Measurements from ENCODE around the gene GPR31. TPM values are rescaled to one million over a fixed set of nuclear protein-coding genes. Genes with fewer than 3 reads are reported as not detected.

Gene GPR31
- total RNA-seq, 1 experiment from 2014 or later: not detected

- H4K20me1 ChIP-seq (ENCODE audit: insufficient read depth): no peaks in the 10 kb centered on the region
- no TSS peak for BruUV-seq (replicated peaks)
- no peak overlapping the region for H3K27ac ChIP-seq
- no peaks in the 10 kb centered on the region for H3K79me2 ChIP-seq (ENCODE audit: low read depth)
- POLR2A ChIA-PET (ENCODE audit: unreplicated experiment): no interaction called here
- no peak for DNase-seq
- H3K27me3 ChIP-seq (ENCODE audit: insufficient read depth, low read depth): peaks cover 92% of the 10 kb centered on the region
- TF ChIP-seq CTCF (conservative IDR thresholded peaks at IDR 0.05): no peak
- TF ChIP-seq EZH2 (IDR thresholded peaks at IDR 0.05; ENCODE audit: low read depth): no peak
- intact Hi-C loops (cut with micrococcal nuclease; ENCODE audit: unreplicated experiment): no loop called here
- H3F3A ChIP-seq (ENCODE audit: insufficient read depth, low read depth): no peaks in the 10 kb centered on the region
- H3K4me3 ChIP-seq: no peak overlapping the region
- H3K4me2 ChIP-seq: no peak overlapping the region
- H3K9me2 ChIP-seq (ENCODE audit: insufficient read depth): no peaks in the 10 kb centered on the region
- H3K9me3 ChIP-seq (ENCODE audit: insufficient read depth, low read depth): no peaks in the 10 kb centered on the region; the same call in 1 of the 2 replicates
- no peaks in the 10 kb centered on the region for H3K36me3 ChIP-seq (ENCODE audit: low read depth)
- H3K4me1 ChIP-seq (replicated peaks; ENCODE audit: insufficient read depth): no peaks in the 10 kb centered on the region
- no peak overlapping the region for H2AFZ ChIP-seq
- CTCF ChIA-PET: no interaction called here
Measured at GRCh38 chr6:167134448-167135328, 23.1 kb downstream of the GPR31 start.

- Histone ChIP-seq H3K9me3 (ENCODE audit: insufficient read depth, low read depth) (no peaks in the 10 kb centered on the region), H3K4me3 (no peak overlapping the region), H3K27ac (no peak overlapping the region), H2AFZ (no peak overlapping the region), H3K4me1 (replicated peaks; ENCODE audit: insufficient read depth) (no peaks in the 10 kb centered on the region), H3K4me2 (no peak overlapping the region), H3K9me2 (ENCODE audit: insufficient read depth) (no peaks in the 10 kb centered on the region), H3K27me3 (ENCODE audit: insufficient read depth, low read depth) (peaks cover 80% of the 10 kb centered on the region), H3F3A (ENCODE audit: insufficient read depth, low read depth) (no peaks in the 10 kb centered on the region), H4K20me1 (ENCODE audit: insufficient read depth) (no peaks in the 10 kb centered on the region), H3K79me2 (ENCODE audit: low read depth) (no peaks in the 10 kb centered on the region), H3K36me3 (ENCODE audit: low read depth) (no peaks in the 10 kb centered on the region)
- CTCF ChIA-PET: no interaction called here
- TF ChIP-seq EZH2 (IDR thresholded peaks at IDR 0.05; ENCODE audit: low read depth): no peak
- no peak for TF ChIP-seq CTCF (conservative IDR thresholded peaks at IDR 0.05)
- intact Hi-C loops (cut with micrococcal nuclease; ENCODE audit: unreplicated experiment): no loop called here
- no TSS peak for BruUV-seq (replicated peaks)
- POLR2A ChIA-PET (ENCODE audit: unreplicated experiment): no interaction called here
- DNase-seq: no peak
Measured at GRCh38 chr6:167130712-167131684, 26.8 kb downstream of the GPR31 start.

- BruUV-seq (replicated peaks): no TSS peak
- CTCF ChIA-PET: no interaction called here
- DNase-seq: no peak
- no peaks in the 10 kb centered on the region for H3K9me3 ChIP-seq (ENCODE audit: insufficient read depth, low read depth)
- H3K9me2 ChIP-seq (ENCODE audit: insufficient read depth): no peaks in the 10 kb centered on the region
- peaks cover 80% of the 10 kb centered on the region for H3K27me3 ChIP-seq (ENCODE audit: insufficient read depth, low read depth)
- no peaks in the 10 kb centered on the region for H3K4me1 ChIP-seq (replicated peaks; ENCODE audit: insufficient read depth)
- H3K27ac ChIP-seq: no peak overlapping the region
- H4K20me1 ChIP-seq (ENCODE audit: insufficient read depth): no peaks in the 10 kb centered on the region
- no peak for TF ChIP-seq CTCF (conservative IDR thresholded peaks at IDR 0.05)
- TF ChIP-seq EZH2 (IDR thresholded peaks at IDR 0.05; ENCODE audit: low read depth): no peak
- H3F3A ChIP-seq (ENCODE audit: insufficient read depth, low read depth): no peaks in the 10 kb centered on the region
- H3K36me3 ChIP-seq (ENCODE audit: low read depth): no peaks in the 10 kb centered on the region
- intact Hi-C loops (cut with micrococcal nuclease; ENCODE audit: unreplicated experiment): no loop called here
- POLR2A ChIA-PET (ENCODE audit: unreplicated experiment): no interaction called here
- H2AFZ ChIP-seq: no peak overlapping the region
- no peaks in the 10 kb centered on the region for H3K79me2 ChIP-seq (ENCODE audit: low read depth)
- H3K4me3 ChIP-seq: no peak overlapping the region
- H3K4me2 ChIP-seq: no peak overlapping the region
Measured at GRCh38 chr6:167130008-167130677, 27.6 kb downstream of the GPR31 start.
